ENCODE data around the gene NUDCD3. TPM values are rescaled to one million over a fixed set of nuclear protein-coding genes. Genes with fewer than 3 reads are reported as not detected.

Gene NUDCD3
- total and polyA plus RNA-seq, 2 of the 8 experiments (the other 6 are each of a cell fraction or from before 2014, with no cell fraction given) = 35.2 to 93.7 TPM

DNA sequence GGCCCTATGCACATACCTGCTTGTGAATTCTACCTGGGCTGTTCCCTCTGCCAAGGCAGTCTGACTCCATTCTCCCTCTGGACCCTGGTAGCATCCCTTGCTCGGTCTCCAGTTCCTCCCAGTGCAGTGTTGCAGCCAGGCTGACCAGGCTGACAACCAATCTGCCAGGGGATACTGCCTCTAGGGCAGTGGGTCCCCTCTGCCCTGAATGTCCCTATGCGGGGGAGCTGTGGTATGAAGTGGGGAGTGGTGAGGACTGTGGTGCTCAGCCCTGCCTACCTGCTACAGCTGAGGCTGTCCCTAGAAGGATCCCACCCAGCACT is 117.1 kb downstream of the NUDCD3 start:
- Histone ChIP-seq H3K4me3 (ENCODE audit: extremely low read depth in 1 of 4, insufficient read depth in 2 of 4, low read depth in 3 of 4, low read length in 4 of 4) (no peak overlapping the region), H3K27me3 (replicated peaks in 1 of 4; ENCODE audit: control insufficient read depth in 3 of 4, extremely low read depth in 1 of 4, insufficient read depth in 3 of 4, low read length in 3 of 4) (peaks cover 0 to 2% (median 0%) of the 10 kb centered on the region in 4 experiments; a peak in 4 of 7 replicates), H3K23ac (ENCODE audit: insufficient read length) (no peak overlapping the region), H3K4ac (replicated peaks; ENCODE audit: insufficient read length, low read depth, low read length) (no peak overlapping the region), H2BK5ac (ENCODE audit: low read depth, low read length) (no peak overlapping the region), H2BK15ac (ENCODE audit: low read length) (no peak overlapping the region), H3K4me1 (replicated peaks in 1 of 4; ENCODE audit: control insufficient read depth in 3 of 4, insufficient read depth in 4 of 4, low read length in 3 of 4) (no peaks in the 10 kb centered on the region), H2AFZ (ENCODE audit: low read length) (no peak overlapping the region), H4K5ac (ENCODE audit: insufficient read length, low read depth, low read length) (no peak overlapping the region), H3K36me3 (ENCODE audit: control insufficient read depth in 2 of 4, insufficient read depth in 4 of 4, low read length in 3 of 4) (no peaks in the 10 kb centered on the region), H3K23me2 (ENCODE audit: low read depth, low read length) (peaks cover 2% of the 10 kb centered on the region; the same call in 1 of the 2 replicates), H3K4me2 (ENCODE audit: insufficient read depth in 1 of 2, low read depth in 2 of 2, low read length in 2 of 2) (no peak overlapping the region), H3K9ac (replicated peaks in 1 of 4; ENCODE audit: extremely low read depth in 1 of 4, low read depth in 3 of 4, low read length in 3 of 4) (no peak overlapping the region), H2AK5ac (ENCODE audit: low read depth, low read length) (no peak overlapping the region), H3K9me3 (ENCODE audit: insufficient read depth in 2 of 2, low read depth in 1 of 2, low read length in 1 of 2) (no peaks in the 10 kb centered on the region), H2BK120ac (replicated peaks; ENCODE audit: low read depth, low read length) (no peak overlapping the region), H3K18ac (ENCODE audit: extremely low read depth, low read length) (no peak overlapping the region), H3K56ac (replicated peaks; ENCODE audit: insufficient read length, low read depth, low read length) (no peak overlapping the region), H3K79me1 (ENCODE audit: low read depth, low read length) (no peaks in the 10 kb centered on the region), H4K20me1 (replicated peaks in 1 of 2; ENCODE audit: control insufficient read depth in 1 of 2, insufficient read depth in 2 of 2, low read length in 2 of 2) (peaks cover 0 to 8% of the 10 kb centered on the region in 2 experiments), H2BK12ac (ENCODE audit: low read depth, low read length) (no peak overlapping the region), H3K27ac (ENCODE audit: low read depth, low read length) (no peak overlapping the region), H4K91ac (replicated peaks; ENCODE audit: insufficient read length, low read length) (no peak overlapping the region), H3K79me2 (ENCODE audit: control insufficient read depth in 1 of 2, insufficient read depth in 2 of 2, low read length in 2 of 2) (no peaks in the 10 kb centered on the region), H3K14ac (ENCODE audit: insufficient read length) (no peak overlapping the region), H4K8ac (ENCODE audit: extremely low read depth, insufficient read depth, low read length) (no peak overlapping the region), H2BK20ac (ENCODE audit: low read length) (no peak overlapping the region)
- ChIA-PET CTCF (ENCODE audit: partially characterized antibody) (interaction anchor here (0.8 to 2.3 kb wide), 6 partner anchors 12 to 114 kb away, joined by 3 to 9 read pairs (median 4); no protein-coding TSS in a partner anchor), POLR2A (ENCODE audit: partially characterized antibody) (interaction anchor here (1.4 kb wide), 1 partner anchor 10 kb away, joined by 3 read pairs; no protein-coding TSS in a partner anchor)
- TF ChIP-seq CHD1 (IDR thresholded peaks at IDR 0.05; ENCODE audit: low read depth, low read length) = no peak
- TF ChIP-seq RFX5 (IDR thresholded peaks at IDR 0.05; ENCODE audit: borderline replicate concordance, low read depth, low read length) = no peak
- TF ChIP-seq CREB1 (IDR thresholded peaks at IDR 0.05) = no peak
- 84% methylated on average over 2 of the region's 2 CpGs; no CpG with 5 or more reads in 1 of the 2 experiments for WGBS, 2 experiments (ENCODE audit: extremely low coverage in 1 of 2, insufficient coverage in 1 of 2, insufficient read length in 1 of 2, insufficient replicate concordance in 2 of 2, low coverage in 1 of 2, low lambda C conversion rate in 2 of 2, missing lambda C conversion rate in 1 of 2)
- DNase-seq (ENCODE audit: low read depth in 1 of 2, low spot score in 2 of 2) = no peak
- FAIRE-seq = no peak

All from H1 (cell line).